ENCODE data around the gene ZNF740.
"Not testable (repeated sequence)": the region's sequence is repeated elsewhere in the genome, so short reads cannot be mapped to it uniquely, and the experiment has no call there.

DNA sequence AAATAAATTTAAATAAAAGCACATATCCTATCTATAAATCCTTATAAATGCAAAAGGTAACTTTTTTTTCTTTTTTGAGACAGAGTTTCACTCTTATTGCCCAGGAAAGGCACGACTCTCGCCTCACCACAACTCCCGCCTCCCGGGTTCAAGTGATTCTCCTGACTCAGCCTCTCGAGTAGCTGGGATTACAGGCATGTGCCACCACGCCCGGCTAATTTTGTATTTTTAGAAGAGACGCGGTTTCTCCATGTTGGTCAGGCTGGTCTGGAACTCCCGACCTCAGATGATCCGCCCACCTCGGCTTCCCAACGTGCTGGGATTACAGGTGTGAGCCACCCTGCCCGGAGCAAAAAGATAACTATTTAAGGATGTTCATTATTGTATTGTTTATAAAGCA is 1.7 kb upstream of the ZNF740 start:
- not testable (repeated sequence) for TF ChIP-seq CTBP2 (IDR thresholded peaks at IDR 0.05; ENCODE audit: borderline replicate concordance, insufficient read depth, insufficient read length, low read length); POLR2A (IDR thresholded peaks at IDR 0.05; ENCODE audit: control extremely low read depth in 1 of 2, low read depth in 2 of 2, low read length in 2 of 2); CTCF (IDR thresholded peaks at IDR 0.05; ENCODE audit: control extremely low read depth in 1 of 3, insufficient read depth in 1 of 3, low read depth in 1 of 3, low read length in 3 of 3); CEBPB (IDR thresholded peaks at IDR 0.05; ENCODE audit: low read depth, low read length); USF2 (IDR thresholded peaks at IDR 0.05; ENCODE audit: low read length); SP1 (IDR thresholded peaks at IDR 0.05; ENCODE audit: low read depth, low read length); YY1 (IDR thresholded peaks at IDR 0.05; ENCODE audit: low read depth, low read length); POLR2AphosphoS5 (IDR thresholded peaks at IDR 0.05; ENCODE audit: low read depth, low read length); SIN3A (conservative IDR thresholded peaks at IDR 0.05 in 1 of 2, IDR thresholded peaks at IDR 0.05 in 1 of 2; ENCODE audit: low read depth in 1 of 2, low read length in 2 of 2); RBBP5 (IDR thresholded peaks at IDR 0.05; ENCODE audit: borderline replicate concordance, low read depth, low read length)
- TF ChIP-seq, protein P1, sequence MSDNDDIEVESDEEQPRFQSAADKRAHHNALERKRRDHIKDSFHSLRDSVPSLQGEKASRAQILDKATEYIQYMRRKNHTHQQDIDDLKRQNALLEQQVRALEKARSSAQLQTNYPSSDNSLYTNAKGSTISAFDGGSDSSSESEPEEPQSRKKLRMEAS (IDR thresholded peaks at IDR 0.05): not testable (repeated sequence)
- TF ChIP-seq, protein P2, sequence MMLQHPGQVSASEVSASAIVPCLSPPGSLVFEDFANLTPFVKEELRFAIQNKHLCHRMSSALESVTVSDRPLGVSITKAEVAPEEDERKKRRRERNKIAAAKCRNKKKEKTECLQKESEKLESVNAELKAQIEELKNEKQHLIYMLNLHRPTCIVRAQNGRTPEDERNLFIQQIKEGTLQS (IDR thresholded peaks at IDR 0.05; ENCODE audit: insufficient read depth, low read depth, low read length): not testable (repeated sequence)
